ENCODE measurements around the gene PSAPL1. TPM values are rescaled to one million over a fixed set of nuclear protein-coding genes. Genes with fewer than 3 reads are reported as not detected.

The PSAPL1 gene
- total and polyA plus RNA-seq, 7 donors, result 0.01 TPM; not detected in 6

GRCh38 chr4:7470522-7471128, 35.9 kb upstream of the PSAPL1 start:
- WGBS, 2 donors, result 81 to 88% methylated on average over 8 of the region's 8 CpGs
- intact Hi-C loops (cut with DNase I), result no loop called here

GRCh38 chr4:7470111-7470510, 35.4 kb upstream of the PSAPL1 start:
- no peak overlapping the region for H3K4me3 ChIP-seq
- H3K27me3 ChIP-seq, result no peaks in the 10 kb centered on the region
- peaks cover 0 to 9% (median 0%) of the 10 kb centered on the region in 4 donors for H3K9me3 ChIP-seq
- WGBS, 2 donors, result 80 to 87% methylated on average over 3 of the region's 3 CpGs
- intact Hi-C loops (cut with DNase I), result no loop called here
- no peak overlapping the region for H3K27ac ChIP-seq
- TF ChIP-seq POLR2A (IDR thresholded peaks at IDR 0.05) (no peak), POLR2AphosphoS5 (IDR thresholded peaks at IDR 0.05) (no peak), CTCF (IDR thresholded peaks at IDR 0.05) (no peak), EP300 (IDR thresholded peaks at IDR 0.05) (no peak)
- no peaks in the 10 kb centered on the region for H3K36me3 ChIP-seq
- DNase-seq, result no peak
- H3K4me1 ChIP-seq, result no peaks in the 10 kb centered on the region

More at GRCh38 chr4:7470522-7471128, 35.9 kb upstream of the PSAPL1 start:
- Histone ChIP-seq H3K4me1 (no peaks in the 10 kb centered on the region), H3K27me3 (no peaks in the 10 kb centered on the region), H3K9me3 (peaks cover 0 to 9% (median 0%) of the 10 kb centered on the region in 4 donors), H3K4me3 (no peak overlapping the region), H3K27ac (no peak overlapping the region), H3K36me3 (no peaks in the 10 kb centered on the region)
- DNase-seq, result no peak
- no peak for TF ChIP-seq CTCF (IDR thresholded peaks at IDR 0.05)
- no peak for TF ChIP-seq POLR2A (IDR thresholded peaks at IDR 0.05)
- TF ChIP-seq POLR2AphosphoS5 (IDR thresholded peaks at IDR 0.05), result no peak
- no peak for TF ChIP-seq EP300 (IDR thresholded peaks at IDR 0.05)

GRCh38 chr4:7469023-7469422, 34.3 kb upstream of the PSAPL1 start:
- no peak for TF ChIP-seq POLR2AphosphoS5 (IDR thresholded peaks at IDR 0.05)
- no peak for TF ChIP-seq POLR2A (IDR thresholded peaks at IDR 0.05)
- TF ChIP-seq CTCF (IDR thresholded peaks at IDR 0.05), result no peak
- intact Hi-C loops (cut with DNase I), result no loop called here
- no peak overlapping the region for H3K4me3 ChIP-seq
- H3K27me3 ChIP-seq, result no peaks in the 10 kb centered on the region
- 77 to 89% methylated on average over 4 of the region's 4 CpGs for whole genome bisulfite sequencing, 2 donors
- H3K4me1 ChIP-seq, result no peaks in the 10 kb centered on the region
- no peaks in the 10 kb centered on the region for H3K36me3 ChIP-seq
- no peak for DNase-seq
- H3K9me3 ChIP-seq, result peaks cover 0 to 9% (median 0%) of the 10 kb centered on the region in 4 donors
- H3K27ac ChIP-seq, result no peak overlapping the region

GRCh38 chr4:7467471-7467870, 32.7 kb upstream of the PSAPL1 start:
- TF ChIP-seq POLR2A (IDR thresholded peaks at IDR 0.05) (no peak), POLR2AphosphoS5 (IDR thresholded peaks at IDR 0.05) (no peak), EP300 (IDR thresholded peaks at IDR 0.05) (no peak), CTCF (IDR thresholded peaks at IDR 0.05) (no peak)
- Histone ChIP-seq H3K4me3 (no peak overlapping the region), H3K4me1 (peaks cover 0 to 15% (median 5%) of the 10 kb centered on the region in 4 donors), H3K9me3 (peaks cover 0 to 9% (median 0%) of the 10 kb centered on the region in 4 donors), H3K36me3 (no peaks in the 10 kb centered on the region), H3K27me3 (no peaks in the 10 kb centered on the region), H3K27ac (no peak overlapping the region)
- no peak for DNase-seq
- 89 to 90% methylated on average over 7 of the region's 7 CpGs for WGBS, 2 donors
- intact Hi-C loops (cut with DNase I), result no loop called here

- Histone ChIP-seq H3K27ac (no peak overlapping the region), H3K9me3 (peaks cover 0 to 9% (median 0%) of the 10 kb centered on the region in 4 donors), H3K4me3 (no peak overlapping the region), H3K4me1 (peaks cover 0 to 17% (median 7%) of the 10 kb centered on the region in 4 donors), H3K36me3 (no peaks in the 10 kb centered on the region), H3K27me3 (no peaks in the 10 kb centered on the region)
- intact Hi-C loops (cut with DNase I), result no loop called here
- DNase-seq, result no peak
- TF ChIP-seq POLR2AphosphoS5 (IDR thresholded peaks at IDR 0.05), result no peak
- TF ChIP-seq EP300 (IDR thresholded peaks at IDR 0.05), result no peak
- WGBS, 2 donors, result 87 to 88% methylated on average over 7 of the region's 7 CpGs
Measured at GRCh38 chr4:7466904-7467303, 32.2 kb upstream of the PSAPL1 start.
